Endometrium (tissue), 2 donors: Measurements from ENCODE around the gene ARL3.
"Not testable (repeated sequence)": the region's sequence is repeated elsewhere in the genome, so short reads cannot be mapped to it uniquely, and the experiment has no call there.

Experiments used
- FAIRE-seq: peaks from 2 replicates; lab custom pipeline; 2012; peaks lifted over from hg19 to GRCh38; lab: Jason Lieb, UNC
- donor health status: control.
- donor health status: control.

The ARL3 gene

GRCh38 chr10:102701796-102702195 is 12.4 kb downstream of the ARL3 start:
- FAIRE-seq = no peak

- no peak for FAIRE-seq
These were observed 12.9 kb downstream of the ARL3 start for GRCh38 chr10:102701272-102701671.

GRCh38 chr10:102698894-102699293 is 15.3 kb downstream of the ARL3 start:
- no peak for FAIRE-seq

GRCh38 chr10:102696736-102697135 is 17.5 kb downstream of the ARL3 start:
- no peak for FAIRE-seq

GRCh38 chr10:102695401-102695800 is 18.8 kb downstream of the ARL3 start:
- not testable (repeated sequence) for FAIRE-seq

- no peak for FAIRE-seq
These were observed 22.7 kb downstream of the ARL3 start for GRCh38 chr10:102691285-102692066.

- no peak for FAIRE-seq
These were observed 30.5 kb downstream of the ARL3 start for GRCh38 chr10:102683736-102684135.

GRCh38 chr10:102682981-102683380 is 31.2 kb downstream of the ARL3 start:
- FAIRE-seq = no peak

GRCh38 chr10:102682416-102682815 is 31.8 kb downstream of the ARL3 start:
- FAIRE-seq = no peak

- FAIRE-seq = no peak
These were observed 32.5 kb downstream of the ARL3 start for GRCh38 chr10:102681696-102682095.

GRCh38 chr10:102679596-102679995 is 34.6 kb downstream of the ARL3 start:
- no peak for FAIRE-seq

GRCh38 chr10:102678842-102679289 is 35.3 kb downstream of the ARL3 start:
- no peak for FAIRE-seq

GRCh38 chr10:102678068-102678400 is 36.2 kb downstream of the ARL3 start:
- FAIRE-seq = no peak

- no peak for FAIRE-seq
These were observed 36.7 kb downstream of the ARL3 start for GRCh38 chr10:102677331-102678067.

GRCh38 chr10:102676534-102677315 is 37.5 kb downstream of the ARL3 start:
- no peak for FAIRE-seq

GRCh38 chr10:102675666-102676533 is 38.3 kb downstream of the ARL3 start:
- FAIRE-seq = peak; percentile 67

- no peak for FAIRE-seq
These were observed 39.1 kb downstream of the ARL3 start for GRCh38 chr10:102675011-102675665.

GRCh38 chr10:102674566-102674965 is 39.6 kb downstream of the ARL3 start:
- FAIRE-seq = no peak

- no peak for FAIRE-seq
These were observed 40.2 kb downstream of the ARL3 start for GRCh38 chr10:102673819-102674511.

GRCh38 chr10:102673236-102673818 is 40.9 kb downstream of the ARL3 start:
- no peak for FAIRE-seq
